Activated naive CD4-positive, alpha-beta T cell treated with anti-CD3 and anti-CD28 coated beads, Interleukin-2, amount 50 U/mL, for 16 hours (primary cell): ENCODE data around the gene CAPSL.
"Not testable (repeated sequence)": the region's sequence is repeated elsewhere in the genome, so short reads cannot be mapped to it uniquely, and the experiment has no call there.

Source experiments
- DNase-seq: peaks from one replicate; pipeline ENCODE4 v3.0.0-alpha.2; 2020

CAPSL gene

DNA sequence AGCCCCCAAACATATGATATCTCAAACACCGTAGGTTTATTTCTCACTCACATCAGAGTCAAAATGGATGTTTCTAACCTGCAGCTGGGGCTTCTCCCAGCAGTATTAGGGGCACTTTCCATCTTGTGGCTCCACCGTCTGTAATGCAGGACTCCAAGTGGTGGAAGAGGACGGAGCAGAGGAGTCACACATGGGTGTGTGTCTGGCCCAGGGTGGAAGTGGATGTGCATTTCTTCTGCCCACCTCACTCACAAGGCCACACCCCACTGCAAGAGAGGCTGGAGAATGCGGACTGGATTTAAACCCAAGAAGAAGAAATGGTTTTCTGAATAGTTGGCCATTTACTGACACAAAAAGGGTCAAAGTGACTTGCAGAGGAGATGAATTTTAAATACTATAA lies 67.8 kb downstream of the CAPSL start:
- DNase-seq: no peak

DNA sequence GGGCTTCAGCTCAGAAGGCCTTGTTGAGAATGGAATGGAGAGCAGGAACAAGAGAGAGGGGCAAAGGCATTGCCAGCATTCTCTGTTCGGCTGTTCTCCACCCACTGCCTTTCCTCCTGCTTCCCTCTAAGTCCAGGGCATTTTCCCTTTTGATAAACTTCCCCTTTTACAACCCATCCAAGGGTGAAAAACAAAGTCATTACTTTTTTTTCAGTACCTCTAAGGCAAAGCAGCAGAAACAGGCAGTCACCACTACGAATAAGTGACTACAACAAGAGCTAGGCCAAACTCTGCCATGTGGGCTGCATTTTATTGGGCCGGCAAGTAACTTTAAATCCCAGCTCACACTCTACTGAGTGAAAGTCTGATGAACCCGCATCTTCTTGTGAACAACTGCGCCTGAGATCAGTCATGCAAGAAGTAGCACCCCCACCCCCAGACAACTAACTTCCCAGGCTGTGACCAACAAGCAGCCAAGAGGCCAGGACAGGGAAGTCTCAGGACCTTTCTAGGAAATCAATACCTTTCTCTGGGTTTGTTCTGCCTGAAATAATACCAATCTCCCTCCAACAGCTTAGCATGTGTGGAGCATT lies 68.6 kb downstream of the CAPSL start:
- no peak for DNase-seq

DNA sequence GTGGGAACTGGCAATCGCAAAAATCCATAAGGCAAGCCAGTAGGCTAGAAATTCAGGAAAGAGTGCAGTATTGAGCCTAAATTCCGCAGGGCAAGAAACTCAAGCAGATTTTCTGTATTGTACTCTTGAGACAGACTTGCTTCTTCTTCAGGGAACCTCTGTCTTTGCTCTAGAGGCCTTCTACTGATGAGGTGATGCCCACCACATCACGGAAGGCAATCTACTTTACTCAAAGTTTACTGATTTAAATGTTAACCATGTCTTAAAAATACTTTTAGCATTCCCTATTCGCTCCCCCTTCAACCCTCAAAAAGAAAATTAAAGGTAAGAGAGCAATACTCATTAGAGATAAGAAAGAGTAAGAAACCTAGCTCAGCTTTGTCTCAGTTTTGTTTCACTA lies 70.4 kb downstream of the CAPSL start:
- no peak for DNase-seq

DNA sequence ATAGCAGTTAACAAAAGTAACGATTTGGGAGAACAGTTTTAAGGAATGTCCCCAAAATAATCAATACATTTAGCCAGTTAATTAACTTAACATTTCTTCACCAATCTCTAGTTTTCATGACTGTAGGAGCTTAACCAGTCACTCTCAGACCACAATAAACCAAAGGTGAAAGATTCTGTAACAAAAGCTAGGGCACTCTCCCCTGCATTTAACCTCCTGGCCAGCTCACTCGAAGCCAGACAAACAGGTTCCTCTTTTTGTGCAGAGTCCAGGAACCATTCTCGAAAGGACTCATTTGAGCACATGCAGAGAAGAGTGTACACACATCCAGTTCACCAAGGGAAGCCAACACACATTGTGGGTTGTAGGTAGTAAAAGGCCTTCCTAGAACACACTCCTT lies 75.3 kb downstream of the CAPSL start:
- DNase-seq: no peak

DNA sequence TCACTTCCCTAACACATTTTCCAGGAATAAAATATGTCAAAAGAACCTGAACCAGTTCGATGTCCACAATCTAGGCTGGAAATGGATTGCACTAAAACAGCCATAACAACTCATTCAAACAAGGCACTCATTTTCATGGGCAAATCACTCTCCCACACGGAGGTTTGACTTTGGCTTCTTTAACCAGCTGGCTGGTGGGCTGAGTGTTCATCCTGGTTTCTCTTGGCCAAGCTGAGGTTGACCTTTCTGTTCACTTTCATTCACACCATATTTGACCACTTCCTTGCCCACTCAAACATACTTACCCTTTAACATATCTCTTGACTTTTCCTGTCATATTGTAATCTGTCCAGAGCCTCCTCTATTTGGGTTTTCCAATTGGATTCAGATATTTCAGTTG lies 76.3 kb downstream of the CAPSL start:
- DNase-seq: no peak

DNA sequence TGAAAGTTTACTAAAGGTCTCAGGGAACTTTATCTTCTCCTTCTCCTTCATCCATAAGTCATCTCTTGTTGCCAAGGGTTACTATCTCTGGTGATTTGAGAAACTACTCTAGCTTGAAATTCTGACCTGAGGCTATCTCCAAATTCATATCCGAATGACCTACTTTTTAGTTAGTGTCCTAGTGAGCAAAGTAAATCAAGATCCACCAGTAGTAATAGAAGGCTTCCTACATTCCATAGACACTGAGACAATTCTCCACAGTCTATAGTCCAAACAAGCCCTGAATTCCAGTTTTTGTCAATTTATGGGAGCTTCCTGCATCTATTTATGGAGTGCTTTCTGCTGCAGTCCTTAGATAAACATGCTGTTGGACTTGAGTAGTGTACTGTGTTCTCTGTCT lies 76.7 kb downstream of the CAPSL start:
- DNase-seq: no peak

DNA sequence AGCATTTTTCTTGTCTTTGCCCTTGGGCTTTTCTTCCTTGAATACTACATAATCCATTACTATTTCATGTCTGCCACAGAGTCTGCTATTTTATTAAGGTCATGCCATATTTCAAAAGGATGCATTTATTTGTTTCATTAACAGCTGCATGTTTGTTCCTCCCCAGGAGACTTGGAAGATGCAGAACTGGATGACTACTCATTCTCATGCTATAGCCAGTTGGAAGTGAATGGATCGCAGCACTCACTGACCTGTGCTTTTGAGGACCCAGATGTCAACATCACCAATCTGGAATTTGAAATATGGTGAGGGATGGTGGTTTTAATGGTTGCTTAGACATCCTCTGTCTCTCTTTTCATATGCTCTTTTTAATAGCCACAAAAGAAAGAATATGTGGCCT lies 77.7 kb downstream of the CAPSL start:
- DNase-seq: no peak

DNA sequence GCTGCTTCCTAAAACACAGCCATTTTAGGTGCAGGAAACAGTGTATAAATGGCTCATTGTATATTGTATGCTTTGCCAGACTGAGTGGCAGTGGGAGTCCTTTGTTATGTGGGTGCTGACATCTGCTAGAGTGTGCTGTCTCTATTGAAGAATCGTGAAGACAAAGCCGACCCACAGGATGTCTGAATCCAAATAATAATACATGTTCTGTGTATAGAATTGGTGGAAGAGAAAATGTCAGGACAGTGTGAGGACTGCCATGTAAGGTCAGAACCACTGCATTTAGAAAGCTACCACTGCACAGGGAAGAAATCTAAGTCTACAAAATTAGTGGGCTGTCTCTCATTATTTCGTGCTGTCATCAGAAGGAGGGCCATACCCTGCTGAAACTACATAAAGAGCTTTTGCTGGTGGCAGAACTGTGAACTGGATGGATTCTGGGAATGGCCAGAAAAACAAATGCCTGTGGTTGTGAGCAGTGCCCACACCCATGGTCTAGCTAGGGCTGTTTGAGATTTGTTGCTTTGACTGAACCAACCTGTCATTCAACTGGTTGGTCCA lies 79.2 kb downstream of the CAPSL start:
- no peak for DNase-seq

DNA sequence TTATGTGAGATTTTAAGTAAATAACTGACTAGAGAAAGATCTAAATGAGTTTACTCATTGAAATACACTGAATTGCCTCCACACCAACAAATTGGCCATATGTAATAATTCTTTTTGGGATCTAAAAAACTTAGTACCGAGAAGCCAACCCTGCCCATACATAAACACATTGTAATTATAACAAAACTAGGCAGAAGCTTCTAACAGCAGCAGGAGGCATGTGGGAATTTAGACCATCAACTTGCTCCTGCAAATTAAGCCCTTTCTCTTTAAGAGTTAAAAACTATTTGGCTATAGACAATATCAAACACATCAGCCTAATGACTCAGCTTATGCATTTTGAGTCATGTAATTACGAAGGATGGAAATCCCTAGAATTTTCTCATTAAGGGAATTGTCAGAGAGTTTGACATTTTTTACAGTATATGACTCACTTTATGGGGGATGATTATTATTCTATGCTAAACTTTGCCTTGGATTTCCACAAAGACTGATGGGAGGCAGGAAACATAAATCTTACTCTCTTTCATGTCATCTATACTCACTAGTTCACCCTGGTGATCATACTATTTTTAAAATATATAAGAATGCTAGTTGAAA lies 80.7 kb downstream of the CAPSL start:
- no peak for DNase-seq

DNA sequence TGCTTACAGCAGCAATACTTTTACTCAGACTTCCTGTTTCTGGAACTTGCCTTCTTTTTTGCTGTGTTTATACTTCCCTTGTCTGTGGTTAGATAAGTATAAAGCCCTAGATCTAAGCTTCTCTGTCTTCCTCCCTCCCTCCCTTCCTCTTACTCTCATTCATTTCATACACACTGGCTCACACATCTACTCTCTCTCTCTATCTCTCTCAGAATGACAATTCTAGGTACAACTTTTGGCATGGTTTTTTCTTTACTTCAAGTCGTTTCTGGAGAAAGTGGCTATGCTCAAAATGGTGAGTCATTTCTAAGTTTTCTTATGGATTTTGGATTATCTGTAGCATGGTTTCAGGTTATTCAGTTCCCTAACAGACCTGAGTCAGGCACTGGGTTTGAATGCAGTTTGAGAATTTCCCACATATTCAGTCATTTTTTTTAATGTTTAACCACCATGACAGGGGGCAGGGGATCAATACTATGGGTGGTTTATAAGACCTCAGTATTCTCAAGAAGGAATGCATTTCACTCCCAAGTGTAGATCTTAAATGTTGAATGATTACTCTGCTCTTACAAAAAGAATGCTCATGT lies 81.6 kb downstream of the CAPSL start, which contains the start of gene IL7R:
Gene IL7R, plus strand, starts transcription at position 127 of the 587 bp plus-strand sequence. Its CDS starts 87 bp downstream, at position 214.
- DNase-seq: no peak

DNA sequence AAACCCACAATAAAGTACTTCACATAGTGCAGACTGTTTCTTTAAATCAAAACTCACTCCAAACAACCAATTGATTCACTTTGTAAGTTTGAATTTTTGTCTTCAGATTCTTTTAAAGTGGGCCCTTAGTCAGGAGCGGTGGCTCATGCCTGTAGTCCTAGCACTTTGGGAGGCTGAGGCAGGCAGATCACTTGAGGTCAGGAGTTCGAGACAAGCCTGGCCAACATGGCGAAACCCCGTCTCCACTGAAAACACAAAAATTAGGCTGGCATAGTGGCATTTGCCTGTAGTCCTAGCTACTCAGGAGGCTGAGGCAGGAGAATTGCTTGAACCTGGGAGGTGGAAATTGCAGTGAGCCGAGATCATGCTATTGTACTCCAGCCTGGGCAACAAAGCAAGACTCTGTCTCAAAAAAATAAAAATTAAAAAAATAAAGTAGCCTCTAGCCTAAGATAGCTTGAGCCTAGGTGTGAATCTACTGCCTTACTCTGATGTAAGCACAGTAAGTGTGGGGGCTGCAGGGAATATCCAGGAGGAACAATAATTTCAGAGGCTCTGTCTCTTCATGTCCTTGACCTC lies 82.1 kb downstream of the CAPSL start:
- not testable (repeated sequence) for DNase-seq

DNA sequence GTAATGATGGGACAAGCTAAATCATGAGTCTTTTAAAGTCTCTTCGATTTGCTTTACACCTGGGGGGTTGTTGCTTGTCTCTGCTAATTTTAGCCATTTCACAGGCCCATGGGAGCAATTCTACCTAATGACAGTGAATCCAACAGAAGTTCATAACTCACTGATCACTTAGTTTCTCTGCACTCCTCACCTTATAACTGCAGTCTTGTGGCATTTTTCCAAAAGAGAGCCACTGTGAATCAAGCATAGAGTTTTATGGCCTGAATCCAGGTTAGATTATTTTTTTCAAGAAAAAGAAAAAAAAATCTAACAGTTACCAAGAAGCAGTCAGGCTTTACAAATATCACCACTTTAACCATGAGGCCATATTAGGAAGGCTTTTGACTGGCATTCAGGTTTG lies 83.2 kb downstream of the CAPSL start:
- no peak for DNase-seq
